CD8-positive, alpha-beta memory T cell (primary cell): ENCODE results near the gene OGFOD2. TPM values are rescaled to one million over a fixed set of nuclear protein-coding genes. Genes with fewer than 3 reads are reported as not detected.
A peak's percentile ranks its signal among the peaks of the same experiment; 100 is the strongest.

ENCODE experiments used
- CTCF ChIA-PET: fragments of 350-600 bp; sonication (Branson Sonifier 250); formaldehyde crosslinking; loops from one replicate; lab custom pipeline; 2021; ENCODE audit warnings: antibody characterized with exemption; lab: Charles Lee
- POLR2A ChIA-PET: fragments of 350-600 bp; sonication (Branson Sonifier 250); formaldehyde crosslinking; loops from one replicate; lab custom pipeline; 2021; ENCODE audit warnings: antibody characterized with exemption; lab: Charles Lee
- DNase-seq, 5 donors: peaks; one replicate each; pipeline versions ENCODE4 v3.0.0 to v3.0.0-alpha.2; 2020 to 2022; ENCODE audit warnings: mixed read lengths in 1 of 5
- H3K27ac ChIP-seq: one replicate; pipeline ENCODE4 v1.7.0; 2013; ENCODE audit warnings: low read depth, mild to moderate bottlenecking, low read length, moderate library complexity
- H3K27me3 ChIP-seq: 2 replicates; pipeline ENCODE4 v1.7.0; 2013; ENCODE audit warnings: low read length, mild to moderate bottlenecking; ENCODE audit not compliant: insufficient read depth, poor library complexity, severe bottlenecking
- H3K36me3 ChIP-seq: 2 replicates; pipeline ENCODE4 v1.7.0; 2013; ENCODE audit warnings: mild to moderate bottlenecking, low read length, moderate library complexity; ENCODE audit not compliant: insufficient read depth
- H3K4me1 ChIP-seq: 2 replicates; pipeline ENCODE4 v1.7.0; 2013; ENCODE audit warnings: mild to moderate bottlenecking, low read length, moderate library complexity; ENCODE audit not compliant: insufficient read depth
- H3K4me3 ChIP-seq: 2 replicates; pipeline ENCODE4 v1.7.0; 2013; ENCODE audit warnings: mild to moderate bottlenecking, low read length
- H3K9me3 ChIP-seq: 2 replicates; pipeline ENCODE4 v1.7.0; 2013; ENCODE audit warnings: mild to moderate bottlenecking, low read length
- H3K27ac Mint-ChIP-seq, 8 donors: one replicate each; pipeline ENCODE4 v1.8.0; 2020 to 2021; ENCODE audit warnings: mixed read lengths in 8 of 8, mild to moderate bottlenecking in 6 of 8, inconsistent platforms in 3 of 8, moderate library complexity in 3 of 8
- H3K27me3 Mint-ChIP-seq, 2 donors: one replicate each; pipeline ENCODE4 v1.8.0; 2020 to 2021; ENCODE audit warnings: mixed read lengths in 2 of 2, mild to moderate bottlenecking in 1 of 2, moderate library complexity in 1 of 2
- H3K36me3 Mint-ChIP-seq, 3 donors: one replicate each; pipeline ENCODE4 v1.8.0; 2020 to 2021; ENCODE audit warnings: mixed read lengths in 3 of 3, inconsistent platforms in 1 of 3, mild to moderate bottlenecking in 1 of 3
- H3K4me1 Mint-ChIP-seq, 3 donors: one replicate each; pipeline ENCODE4 v1.8.0; 2020 to 2021; ENCODE audit warnings: mixed read lengths in 3 of 3, inconsistent platforms in 1 of 3, mild to moderate bottlenecking in 1 of 3
- H3K4me3 Mint-ChIP-seq, 7 donors: one replicate each; pipeline ENCODE4 v1.8.0; 2020 to 2021; ENCODE audit warnings: mixed read lengths in 7 of 7, mild to moderate bottlenecking in 6 of 7, moderate library complexity in 4 of 7, inconsistent platforms in 2 of 7
- H3K9me3 Mint-ChIP-seq, 5 donors: one replicate each; pipeline ENCODE4 v1.8.0; 2020 to 2022; ENCODE audit warnings: mixed read lengths in 5 of 5, mild to moderate bottlenecking in 3 of 5, moderate library complexity in 2 of 5, inconsistent platforms in 1 of 5
- polyA plus RNA-seq: library from polyadenylated mRNA; unstranded; fragments of 300-500 nt; fragmentation: Illumina TruSeq; gene quantifications from one replicate; pipeline ENCODE4 v1.2.3, GENCODE V29; 2021
- total RNA-seq, 2 experiments: library from RNA; stranded (reverse); gene quantifications; one replicate each; pipeline ENCODE4 v1.2.3, GENCODE V29; 2021

OGFOD2 gene
- total and polyA plus RNA-seq, 3 experiments from 2014 or later: 14.9 to 29.5 (median 27.7) TPM

- CTCF ChIA-PET: interaction anchor here (1.2 to 1.5 kb wide), 2 partner anchors 119 to 259 kb away, joined by 3 read pairs; no protein-coding TSS in a partner anchor
- peak overlapping the region; percentile 46 to 97 (median 82) for H3K27ac Mint-ChIP-seq
- H3K4me3 ChIP-seq: peak overlapping the region; percentile 84
- H3K4me1 ChIP-seq: peaks cover 56% of the 10 kb centered on the region
- no peaks in the 10 kb centered on the region for H3K27me3 ChIP-seq
- H3K36me3 ChIP-seq: no peaks in the 10 kb centered on the region
- H3K9me3 Mint-ChIP-seq: no peaks in the 10 kb centered on the region
- H3K4me3 Mint-ChIP-seq: peak overlapping the region; percentile 87 to 93 (median 90)
- H3K36me3 Mint-ChIP-seq: peaks cover 0 to 43% (median 0%) of the 10 kb centered on the region in 3 donors
- H3K27ac ChIP-seq: peak overlapping the region; percentile 75
- H3K4me1 Mint-ChIP-seq: peaks cover 45 to 81% (median 51%) of the 10 kb centered on the region in 3 donors
- POLR2A ChIA-PET: interaction anchor here (0.6 to 1.4 kb wide), 4 partner anchors 12 to 254 kb away, joined by 3 to 7 read pairs (median 4); partner anchors contain the start of genes ABCB9, MPHOSPH9 and MTRFR
- H3K9me3 ChIP-seq: no peaks in the 10 kb centered on the region
- H3K27me3 Mint-ChIP-seq: no peaks in the 10 kb centered on the region
- DNase-seq: no peak
Measured at GRCh38 chr12:122979001-122979907, 4.2 kb downstream of the OGFOD2 start.

GRCh38 chr12:122979908-122980182 is 4.8 kb downstream of the OGFOD2 start:
- Histone ChIP-seq H3K4me3 (peak overlapping the region; percentile 84), H3K4me1 (peaks cover 56% of the 10 kb centered on the region), H3K9me3 (no peaks in the 10 kb centered on the region), H3K27ac (peak overlapping the region; percentile 75), H3K27me3 (no peaks in the 10 kb centered on the region), H3K36me3 (no peaks in the 10 kb centered on the region)
- peaks cover 0 to 43% (median 2%) of the 10 kb centered on the region in 3 donors for H3K36me3 Mint-ChIP-seq
- peak overlapping the region; percentile 63 to 97 (median 86) for H3K27ac Mint-ChIP-seq
- H3K4me1 Mint-ChIP-seq: peaks cover 43 to 81% (median 52%) of the 10 kb centered on the region in 3 donors
- ChIA-PET CTCF (interaction anchor here (1.2 to 1.5 kb wide), 2 partner anchors 119 to 258 kb away, joined by 3 read pairs; no protein-coding TSS in a partner anchor), POLR2A (interaction anchor here (1.0 to 1.4 kb wide), 3 partner anchors 12 to 253 kb away, joined by 3 to 7 read pairs (median 4); partner anchors contain the start of genes ABCB9, MPHOSPH9 and MTRFR)
- no peak for DNase-seq
- no peaks in the 10 kb centered on the region for H3K9me3 Mint-ChIP-seq
- no peaks in the 10 kb centered on the region for H3K27me3 Mint-ChIP-seq
- peak overlapping the region; percentile 87 to 93 (median 90) for H3K4me3 Mint-ChIP-seq

GRCh38 chr12:122980183-122981035 is 5.4 kb downstream of the OGFOD2 start, which contains the start of gene ARL6IP4:
ARL6IP4 (plus strand) TSS chr12:122980681; CDS start chr12:122981140, 459 bp downstream.
- Histone ChIP-seq H3K4me3 (peak within 1 kb of the TSS; percentile 84), H3K27me3 (no peaks in the 10 kb centered on the region), H3K4me1 (peaks cover 56% of the 10 kb centered on the region), H3K9me3 (no peaks in the 10 kb centered on the region), H3K27ac (peak within 1 kb of the TSS; percentile 75), H3K36me3 (no peaks in the 10 kb centered on the region)
- CTCF ChIA-PET: interaction anchor here (1.2 to 1.5 kb wide), 3 partner anchors 120 to 258 kb away, joined by 3 to 6 read pairs (median 3); no protein-coding TSS in a partner anchor
- Mint-ChIP-seq H3K27me3 (no peaks in the 10 kb centered on the region), H3K4me1 (peaks cover 41 to 77% (median 48%) of the 10 kb centered on the region in 3 donors), H3K4me3 (peak within 1 kb of the TSS; percentile 87 to 93 (median 90)), H3K27ac (peak within 1 kb of the TSS; percentile 68 to 97 (median 88)), H3K9me3 (peaks cover 0 to under 1% (median 0%) of the 10 kb centered on the region in 5 donors), H3K36me3 (peaks cover 0 to 42% (median 2%) of the 10 kb centered on the region in 3 donors)
- POLR2A ChIA-PET: interaction anchor here (0.7 to 1.4 kb wide), 4 partner anchors 13 to 253 kb away, joined by 3 to 7 read pairs (median 4); partner anchors contain the start of genes ABCB9, MPHOSPH9 and MTRFR
- peak; percentile 44 to 69 (median 65) for DNase-seq

- Histone ChIP-seq H3K27me3 (no peaks in the 10 kb centered on the region), H3K4me3 (peak overlapping the region; percentile 84), H3K36me3 (no peaks in the 10 kb centered on the region), H3K27ac (peak overlapping the region; percentile 75), H3K9me3 (no peaks in the 10 kb centered on the region), H3K4me1 (peaks cover 51% of the 10 kb centered on the region)
- no peaks in the 10 kb centered on the region for H3K27me3 Mint-ChIP-seq
- ChIA-PET POLR2A (interaction anchor here (0.6 to 0.7 kb wide), 2 partner anchors 248 to 621 kb away, joined by 3 to 4 read pairs; partner anchors contain the start of gene DDX55), CTCF (interaction anchor here (1.2 kb wide), 1 partner anchor 257 kb away, joined by 6 read pairs; no protein-coding TSS in a partner anchor)
- H3K4me3 Mint-ChIP-seq: peak overlapping the region; percentile 76 to 93 (median 87)
- peaks cover 0 to 1% (median 0%) of the 10 kb centered on the region in 5 donors for H3K9me3 Mint-ChIP-seq
- H3K4me1 Mint-ChIP-seq: peaks cover 35 to 71% (median 41%) of the 10 kb centered on the region in 3 donors
- H3K27ac Mint-ChIP-seq: peak overlapping the region; percentile 42 to 91 (median 72)
- peaks cover 0 to 40% (median 2%) of the 10 kb centered on the region in 3 donors for H3K36me3 Mint-ChIP-seq
- no peak for DNase-seq
Measured at GRCh38 chr12:122981036-122981471, 6.0 kb downstream of the OGFOD2 start.

- ChIA-PET POLR2A (interaction anchor here (0.6 to 1.3 kb wide), 2 partner anchors 16 to 620 kb away, joined by 3 to 4 read pairs; partner anchors contain the start of genes ABCB9 and DDX55), CTCF (interaction anchor here (1.2 kb wide), 1 partner anchor 256 kb away, joined by 6 read pairs; no protein-coding TSS in a partner anchor)
- H3K9me3 ChIP-seq: no peaks in the 10 kb centered on the region
- no peaks in the 10 kb centered on the region for H3K27me3 Mint-ChIP-seq
- peak overlapping the region; percentile 76 to 93 (median 87) for H3K4me3 Mint-ChIP-seq
- H3K4me1 Mint-ChIP-seq: peaks cover 29 to 63% (median 36%) of the 10 kb centered on the region in 3 donors
- H3K4me1 ChIP-seq: peaks cover 43% of the 10 kb centered on the region
- no peaks in the 10 kb centered on the region for H3K36me3 ChIP-seq
- H3K36me3 Mint-ChIP-seq: peaks cover 0 to 40% (median 2%) of the 10 kb centered on the region in 3 donors
- H3K27me3 ChIP-seq: no peaks in the 10 kb centered on the region
- peak overlapping the region; percentile 26 to 88 (median 72) for H3K27ac Mint-ChIP-seq
- peaks cover 0 to 1% (median 0%) of the 10 kb centered on the region in 5 donors for H3K9me3 Mint-ChIP-seq
- peak overlapping the region; percentile 84 for H3K4me3 ChIP-seq
- H3K27ac ChIP-seq: peak overlapping the region; percentile 75
- DNase-seq: no peak
Measured at GRCh38 chr12:122981587-122982476, 6.8 kb downstream of the OGFOD2 start.

- no peaks in the 10 kb centered on the region for H3K9me3 ChIP-seq
- Mint-ChIP-seq H3K27me3 (no peaks in the 10 kb centered on the region), H3K4me1 (peaks cover 26 to 57% (median 36%) of the 10 kb centered on the region in 3 donors), H3K4me3 (peak overlapping the region; percentile 80 to 91 (median 83)), H3K27ac (peak overlapping the region in 6 of 8 donors; percentile 43 to 88 (median 57)), H3K9me3 (peaks cover 0 to 1% (median 0%) of the 10 kb centered on the region in 5 donors), H3K36me3 (peaks cover 0 to 38% (median 2%) of the 10 kb centered on the region in 3 donors)
- no peaks in the 10 kb centered on the region for H3K27me3 ChIP-seq
- peaks cover 41% of the 10 kb centered on the region for H3K4me1 ChIP-seq
- CTCF ChIA-PET: no interaction called here
- DNase-seq: no peak
- H3K27ac ChIP-seq: no peak overlapping the region
- H3K4me3 ChIP-seq: no peak overlapping the region
- POLR2A ChIA-PET: interaction anchor here (0.6 to 1.3 kb wide), 2 partner anchors 16 to 81 kb away, joined by 3 to 4 read pairs; partner anchors contain the start of gene ABCB9
- H3K36me3 ChIP-seq: no peaks in the 10 kb centered on the region
Measured at GRCh38 chr12:122982477-122982815, 7.4 kb downstream of the OGFOD2 start.
